ENCODE measurements around the gene TADA2B. TPM values are rescaled to one million over a fixed set of nuclear protein-coding genes. Genes with fewer than 3 reads are reported as not detected.
"Not testable (repeated sequence)": the region's sequence is repeated elsewhere in the genome, so short reads cannot be mapped to it uniquely, and the experiment has no call there.

TADA2B gene
- total RNA-seq, 2 experiments from 2014 or later: 7.7 to 10.0 TPM

GRCh38 chr4:7083597-7084563 is 40.7 kb downstream of the TADA2B start:
- ChIA-PET POLR2A (interaction anchor here (1.2 kb wide), 1 partner anchor 16 kb away, joined by 3 read pairs; the partner anchor contains the start of gene GRPEL1), CTCF (interaction anchor here (1.3 to 5.9 kb wide), 4 partner anchors 13 to 375 kb away, joined by 3 to 30 read pairs (median 14); partner anchors contain the start of gene GRPEL1)
- TF ChIP-seq CTCF (IDR thresholded peaks at IDR 0.05): no peak
- Mint-ChIP-seq H3K36me3 (ENCODE audit: low read depth) (no peaks in the 10 kb centered on the region), H3K27ac (no peak overlapping the region), H3K4me3 (no peak overlapping the region), H3K9me3 (peaks cover 6% of the 10 kb centered on the region), H3K27me3 (peaks cover 30% of the 10 kb centered on the region), H3K4me1 (ENCODE audit: low read depth) (no peaks in the 10 kb centered on the region)
- ATAC-seq (no peak), DNase-seq (no peak)
- intact Hi-C loops (cut with micrococcal nuclease): no loop called here

- H3K36me3 Mint-ChIP-seq (ENCODE audit: low read depth); intact Hi-C loops (cut with micrococcal nuclease); POLR2A ChIA-PET; DNase-seq; H3K4me1 Mint-ChIP-seq (ENCODE audit: low read depth); ATAC-seq; H3K4me3 Mint-ChIP-seq; H3K9me3 Mint-ChIP-seq; H3K27ac Mint-ChIP-seq: not testable (repeated sequence)
- H3K27me3 Mint-ChIP-seq: peaks cover 30% of the 10 kb centered on the region
- CTCF ChIA-PET: interaction anchor here (1.0 to 5.9 kb wide), 4 partner anchors 14 to 18 kb away, joined by 5 to 30 read pairs (median 14); partner anchors contain the start of gene GRPEL1
Measured at GRCh38 chr4:7084564-7084961, 41.4 kb downstream of the TADA2B start.

- TF ChIP-seq CTCF (IDR thresholded peaks at IDR 0.05): no peak
- ChIA-PET CTCF (interaction anchor here (0.9 to 5.9 kb wide), 2 partner anchors 9 to 16 kb away, joined by 3 to 30 read pairs; no protein-coding TSS in a partner anchor), POLR2A (interaction anchor here (0.7 kb wide), 1 partner anchor 17 kb away, joined by 3 read pairs; no protein-coding TSS in a partner anchor)
- Mint-ChIP-seq H3K9me3 (peaks cover 2% of the 10 kb centered on the region), H3K36me3 (ENCODE audit: low read depth) (no peaks in the 10 kb centered on the region), H3K4me1 (ENCODE audit: low read depth) (no peaks in the 10 kb centered on the region), H3K27ac (no peak overlapping the region), H3K27me3 (peaks cover 25% of the 10 kb centered on the region), H3K4me3 (no peak overlapping the region)
- ATAC-seq: no peak
- intact Hi-C loops (cut with micrococcal nuclease): no loop called here
- DNase-seq: no peak
Measured at GRCh38 chr4:7086384-7086783, 43.2 kb downstream of the TADA2B start.

GRCh38 chr4:7087036-7087435 is 43.9 kb downstream of the TADA2B start:
- Mint-ChIP-seq H3K4me1 (ENCODE audit: low read depth) (no peaks in the 10 kb centered on the region), H3K36me3 (ENCODE audit: low read depth) (no peaks in the 10 kb centered on the region), H3K9me3 (peaks cover 2% of the 10 kb centered on the region), H3K27me3 (peaks cover 25% of the 10 kb centered on the region), H3K4me3 (no peak overlapping the region), H3K27ac (no peak overlapping the region)
- intact Hi-C loops (cut with micrococcal nuclease): no loop called here
- POLR2A ChIA-PET: interaction anchor here (0.7 kb wide), 1 partner anchor 16 kb away, joined by 3 read pairs; no protein-coding TSS in a partner anchor
- ATAC-seq (no peak), DNase-seq (no peak)
- TF ChIP-seq CTCF (IDR thresholded peaks at IDR 0.05): no peak
- CTCF ChIA-PET: interaction anchor here (5.9 kb wide), 1 partner anchor 15 kb away, joined by 30 read pairs; no protein-coding TSS in a partner anchor

GRCh38 chr4:7089213-7089986 is 46.2 kb downstream of the TADA2B start:
- Mint-ChIP-seq H3K27me3 (peaks cover 15% of the 10 kb centered on the region), H3K36me3 (ENCODE audit: low read depth) (no peaks in the 10 kb centered on the region), H3K27ac (no peak overlapping the region), H3K4me1 (ENCODE audit: low read depth) (no peaks in the 10 kb centered on the region), H3K4me3 (no peak overlapping the region), H3K9me3 (peaks cover 2% of the 10 kb centered on the region)
- ATAC-seq (no peak), DNase-seq (no peak)
- intact Hi-C loops (cut with micrococcal nuclease): no loop called here
- ChIA-PET POLR2A (no interaction called here), CTCF (interaction anchor here (0.7 to 2.1 kb wide), 3 partner anchors 13 to 18 kb away, joined by 3 to 10 read pairs (median 7); no protein-coding TSS in a partner anchor)
- no peak for TF ChIP-seq CTCF (IDR thresholded peaks at IDR 0.05)

Measured in activated CD8-positive, alpha-beta T cell treated with anti-CD3 and anti-CD28 coated beads for 36 hours (primary cell).